ENCODE results near the gene MOB1B.

The MOB1B gene

DNA sequence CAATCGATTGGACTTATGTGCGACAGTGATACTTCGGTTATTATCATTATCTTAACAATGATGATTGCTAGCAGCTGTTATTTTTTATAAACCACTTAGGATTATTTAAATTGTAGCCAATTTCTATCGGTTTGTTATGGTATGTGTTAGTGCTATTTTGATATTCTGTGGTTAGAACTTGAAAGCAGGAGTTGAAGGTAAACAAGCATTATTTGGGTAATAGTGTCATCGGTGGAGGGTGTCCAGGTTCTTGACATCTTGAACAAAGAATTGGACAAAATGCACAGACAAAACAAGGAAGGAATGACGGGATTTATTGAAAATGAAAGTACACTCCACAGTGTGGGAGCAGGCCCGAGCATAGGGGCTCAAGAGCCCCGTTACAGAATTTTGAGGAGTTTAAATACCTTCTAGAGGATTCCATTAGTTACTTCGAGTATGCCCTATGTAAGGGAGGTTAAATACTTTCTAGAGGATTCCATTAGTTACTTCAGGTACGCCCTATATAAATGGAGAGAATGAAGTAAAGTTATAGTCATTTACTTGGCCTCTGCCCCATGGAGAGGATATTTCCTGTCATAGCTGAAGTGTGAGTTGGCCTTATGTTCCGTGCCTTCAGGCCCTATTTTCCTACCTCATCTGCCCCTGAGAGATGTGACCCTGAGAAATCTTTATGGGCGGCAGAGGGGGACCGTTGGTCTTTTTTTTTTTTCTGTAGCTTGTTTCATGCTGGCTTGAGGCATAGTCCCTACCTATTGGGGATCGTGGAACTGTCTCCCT, 13.1 kb downstream of the MOB1B start:
- no peak for DNase-seq

DNA sequence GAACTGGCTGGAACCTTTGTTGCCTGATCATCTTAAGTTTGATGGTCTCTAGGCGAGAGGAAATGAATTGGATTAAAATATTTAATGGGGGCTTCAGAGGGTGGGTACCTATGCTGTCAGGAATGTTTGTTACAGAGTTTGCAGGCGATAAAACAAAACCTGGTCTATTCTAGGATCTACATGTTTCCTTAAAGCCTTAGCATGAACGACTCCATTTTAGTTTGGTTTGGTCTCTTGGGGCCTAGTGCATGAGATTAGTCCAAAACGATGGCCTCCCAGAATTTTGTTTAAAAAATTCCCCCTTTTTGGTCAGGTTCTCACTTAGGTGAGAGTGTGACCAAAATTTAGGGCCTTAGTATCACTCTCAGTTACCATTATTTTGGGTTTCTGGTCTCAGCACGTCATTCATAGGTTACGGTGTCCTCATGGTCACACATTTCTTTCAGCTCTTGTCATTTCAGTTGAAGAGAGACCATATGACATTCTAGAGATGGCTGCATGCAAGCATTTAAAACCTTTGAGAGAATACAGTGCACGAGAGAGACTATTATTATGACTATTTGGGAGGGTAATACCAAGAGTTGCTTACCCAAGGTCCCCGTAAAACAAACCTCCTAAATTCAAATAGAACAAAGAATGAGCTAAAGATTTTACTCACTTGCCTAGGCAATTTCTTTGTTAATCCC, 13.8 kb downstream of the MOB1B start:
- no peak for DNase-seq

DNA sequence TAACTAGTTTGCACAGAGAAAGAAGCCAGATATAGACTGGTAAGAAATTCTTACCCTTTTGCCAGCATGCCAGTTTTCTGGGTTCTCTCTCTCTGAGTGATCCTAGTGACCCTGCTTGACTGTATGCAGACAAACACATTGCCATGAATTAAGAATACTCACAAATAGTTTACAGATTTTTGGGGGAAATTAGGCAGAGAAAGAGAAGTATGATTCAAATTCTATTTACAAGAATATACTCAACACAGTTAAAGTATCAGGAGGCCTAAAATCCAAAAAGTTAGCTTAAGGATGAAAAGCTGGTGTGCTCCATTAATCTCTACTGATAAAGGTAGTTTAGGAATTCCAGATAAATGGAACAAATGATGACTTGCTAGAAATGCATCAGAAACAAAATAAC, 18.4 kb downstream of the MOB1B start:
- no peak for DNase-seq

DNA sequence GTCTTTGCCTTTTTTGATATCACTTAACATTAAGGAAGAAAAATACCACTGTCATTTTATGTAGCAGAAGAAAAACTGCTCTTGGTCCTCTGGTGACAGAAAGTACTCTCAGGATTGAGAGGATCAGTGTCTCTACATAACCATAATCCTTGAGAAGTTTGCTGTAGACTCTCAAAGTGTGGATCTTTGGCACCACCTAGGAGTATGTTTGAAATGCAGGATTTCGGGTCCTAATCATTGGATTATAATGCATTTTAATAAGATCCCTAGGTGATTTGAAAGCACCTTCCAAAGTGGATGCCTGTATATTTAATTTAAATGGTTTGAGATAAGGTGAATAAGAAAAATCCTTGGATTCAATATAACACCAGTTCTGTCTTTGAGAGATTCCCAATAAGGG, 23.2 kb downstream of the MOB1B start:
- no peak for DNase-seq

DNA sequence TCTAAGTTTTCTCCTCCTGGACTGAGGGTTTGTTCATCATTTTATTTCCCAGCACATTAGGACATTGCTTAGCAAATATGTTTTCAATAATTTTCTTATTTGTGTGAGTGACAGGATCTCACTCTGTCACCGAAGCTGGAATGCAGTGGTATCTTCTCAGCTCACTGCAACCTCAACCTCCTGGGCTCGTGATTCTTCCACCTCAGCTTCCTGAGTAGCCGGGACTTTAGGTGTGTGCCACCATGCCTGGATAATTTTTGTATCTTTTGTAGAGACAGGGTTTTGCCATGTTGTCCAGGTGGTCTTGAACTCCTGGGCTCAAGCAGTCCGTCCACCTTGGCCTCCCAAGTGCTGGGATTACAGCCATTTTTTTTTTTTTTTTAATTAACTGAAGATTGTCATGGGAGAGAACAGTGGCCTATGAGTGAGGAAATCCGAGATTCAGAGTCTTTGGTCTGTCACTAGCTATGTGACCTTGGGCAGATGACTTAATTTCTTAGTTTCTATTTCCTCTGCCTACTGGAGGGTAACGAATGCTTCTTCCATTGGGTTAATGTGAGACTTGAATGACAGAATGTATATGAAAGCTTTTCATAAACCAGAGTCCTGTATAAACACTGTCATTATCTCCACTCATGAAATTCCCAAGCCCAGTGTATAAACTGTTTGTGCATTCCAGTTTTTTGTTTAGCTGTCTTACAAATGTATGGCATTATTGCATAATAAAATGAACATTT, 23.9 kb downstream of the MOB1B start:
- no peak for DNase-seq

DNA sequence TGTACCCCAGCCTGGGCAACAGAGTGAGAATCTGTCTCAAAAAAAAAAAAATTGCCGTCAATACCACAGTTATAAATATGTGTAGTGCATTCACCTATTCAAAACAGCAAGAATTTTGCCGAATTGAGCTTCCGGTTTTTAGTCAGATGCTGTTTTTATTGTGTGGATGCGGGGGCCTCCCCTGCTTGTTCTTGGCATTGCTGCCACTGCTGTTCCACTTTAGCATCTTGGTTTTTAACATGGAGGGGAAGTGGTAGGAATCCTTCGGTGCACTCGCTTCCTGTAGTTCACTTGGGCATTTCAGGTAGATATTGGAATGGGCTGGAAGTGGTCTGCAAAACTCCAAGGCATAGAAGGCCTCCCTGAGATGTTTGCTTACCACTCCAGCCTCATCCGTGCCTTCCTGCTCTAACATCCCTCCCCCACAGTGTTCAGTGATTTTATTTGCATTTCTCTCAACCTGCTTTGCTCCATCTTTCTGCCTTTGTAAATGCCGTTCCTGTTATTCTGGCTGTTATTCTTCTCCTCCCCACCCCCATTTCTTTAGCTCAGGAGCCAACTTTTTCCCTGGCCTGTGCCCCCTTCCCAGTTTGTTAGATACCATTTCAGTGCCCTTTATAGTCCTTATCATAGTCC, 25.5 kb downstream of the MOB1B start:
- no peak for DNase-seq

DNA sequence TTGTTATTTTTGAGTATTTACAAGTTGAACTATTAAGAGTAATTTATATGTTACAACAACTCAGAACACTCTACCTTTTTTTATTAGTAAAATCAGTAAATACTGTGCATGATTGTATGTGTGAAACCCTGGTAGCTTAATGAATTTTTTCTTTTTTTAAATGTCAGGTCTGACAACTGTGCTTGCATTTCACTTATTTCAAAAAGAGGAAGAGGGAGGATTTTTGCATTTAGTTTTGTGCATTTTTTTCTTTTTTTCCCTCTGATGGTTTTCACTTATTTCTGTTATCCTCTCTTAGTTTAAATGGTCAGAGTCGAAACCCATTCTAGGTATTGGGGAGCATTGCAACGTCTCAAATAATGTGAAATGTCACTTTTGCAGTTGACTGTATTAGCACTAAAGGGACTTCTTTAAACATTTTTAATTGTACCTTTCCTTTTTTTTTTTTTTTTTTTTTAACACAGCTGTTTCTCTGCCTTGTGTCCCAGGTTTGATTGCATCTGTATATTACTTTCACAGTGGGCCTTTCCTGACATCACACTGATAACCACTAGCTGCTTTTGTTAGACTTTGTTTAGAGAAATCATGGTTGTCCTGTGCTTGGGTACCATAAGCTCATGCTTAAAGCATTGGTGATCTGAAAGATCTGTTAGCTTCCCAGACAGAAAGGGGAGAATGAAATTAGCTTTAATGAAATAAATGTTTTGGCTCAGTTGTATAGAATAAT, 28.5 kb downstream of the MOB1B start:
- DNase-seq: no peak

DNA sequence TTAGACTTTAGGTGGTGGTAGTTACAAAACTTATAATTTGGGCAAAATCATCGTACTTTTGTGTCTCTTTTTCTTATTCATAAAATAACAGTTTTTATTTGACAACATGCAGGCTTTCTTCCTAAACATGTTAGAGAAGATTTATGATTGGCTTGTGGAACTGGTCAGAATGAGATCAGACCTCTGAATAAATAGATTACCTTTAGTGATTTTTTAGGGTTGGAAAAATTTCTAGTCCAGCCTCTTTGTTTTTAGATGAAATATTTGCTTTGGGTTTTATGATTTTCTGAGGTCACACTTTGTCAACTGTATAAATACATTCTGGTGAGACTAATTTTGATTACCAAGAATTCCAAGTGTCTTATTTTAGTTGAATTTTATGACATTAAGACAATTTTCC, 29.2 kb downstream of the MOB1B start:
- no peak for DNase-seq

DNA sequence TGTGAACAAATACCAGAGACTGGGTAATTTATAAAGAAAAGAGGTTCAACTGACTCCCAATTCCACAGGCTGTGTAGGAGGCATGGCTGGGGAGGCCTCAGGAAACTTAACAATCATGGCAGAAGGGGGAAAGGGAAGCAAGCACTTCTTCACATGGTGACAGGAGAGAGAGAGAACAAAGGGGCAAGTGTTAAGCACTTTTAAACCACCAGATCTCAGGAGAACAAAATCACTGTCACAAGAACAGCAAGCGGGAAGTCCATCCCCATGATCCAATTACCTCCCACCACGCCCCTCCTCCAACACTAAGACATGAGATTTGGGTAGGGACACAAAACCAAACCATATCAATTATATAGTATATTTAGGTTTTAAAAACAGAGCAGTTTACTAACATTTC, 30.8 kb downstream of the MOB1B start:
- DNase-seq: no peak

DNA sequence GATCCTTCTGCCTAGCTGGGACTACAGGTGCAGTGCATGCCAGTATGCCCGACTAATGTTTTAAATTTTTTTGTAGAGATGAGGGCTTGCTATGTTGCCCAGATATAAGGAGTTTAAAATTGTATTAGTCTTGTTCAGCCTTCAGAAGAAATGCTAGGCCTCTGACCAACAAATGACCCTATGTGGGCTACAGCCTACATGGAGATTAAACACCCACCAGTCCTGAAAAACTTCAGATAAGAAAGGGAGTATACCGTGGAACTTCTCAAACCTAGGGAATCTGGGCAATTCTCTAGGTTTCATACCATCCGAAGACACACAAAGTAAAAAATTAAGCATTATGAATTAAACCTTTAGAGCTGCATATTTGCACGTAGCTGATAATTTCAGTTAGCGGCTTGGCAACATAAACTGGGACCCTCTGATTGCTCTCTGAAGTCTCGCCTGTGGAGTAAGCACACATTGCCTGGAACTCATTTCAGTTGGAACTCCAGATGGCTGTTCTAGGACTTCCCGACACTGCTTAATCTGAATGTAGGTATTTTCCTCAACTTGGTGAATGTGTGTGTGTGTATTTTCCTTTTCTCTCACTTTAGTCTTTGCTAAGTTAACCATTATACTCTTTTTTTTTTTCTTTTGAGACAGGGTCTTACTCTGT, 33.0 kb downstream of the MOB1B start:
- no peak for DNase-seq

DNA sequence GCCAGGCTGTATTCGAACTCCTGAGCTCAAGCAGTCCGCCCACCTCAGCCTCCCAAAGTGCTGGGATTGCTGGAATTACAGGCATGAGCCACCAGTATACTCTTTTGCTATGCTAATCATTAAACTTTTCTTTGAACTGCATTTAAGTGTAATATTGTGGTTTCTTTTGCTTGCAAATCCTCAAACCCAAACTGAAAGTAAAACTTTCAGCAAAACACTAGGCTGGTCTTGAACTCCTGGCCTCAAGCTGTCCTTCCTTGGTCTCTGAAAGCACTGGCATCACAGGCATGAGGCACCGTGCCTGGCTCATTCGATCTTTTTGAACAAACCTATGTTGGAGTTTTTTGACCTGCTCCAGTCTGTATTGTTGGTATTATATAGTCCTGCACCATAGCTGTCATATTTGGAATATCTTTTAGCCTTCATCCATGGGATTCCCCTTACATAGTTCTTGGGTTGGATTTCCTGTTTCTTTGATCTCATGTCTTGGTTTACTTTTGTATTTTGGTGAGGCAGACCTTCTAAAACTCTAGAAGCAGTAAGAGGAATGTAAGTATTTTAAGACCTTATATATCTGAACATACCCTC, 34.1 kb downstream of the MOB1B start:
- no peak for DNase-seq

DNA sequence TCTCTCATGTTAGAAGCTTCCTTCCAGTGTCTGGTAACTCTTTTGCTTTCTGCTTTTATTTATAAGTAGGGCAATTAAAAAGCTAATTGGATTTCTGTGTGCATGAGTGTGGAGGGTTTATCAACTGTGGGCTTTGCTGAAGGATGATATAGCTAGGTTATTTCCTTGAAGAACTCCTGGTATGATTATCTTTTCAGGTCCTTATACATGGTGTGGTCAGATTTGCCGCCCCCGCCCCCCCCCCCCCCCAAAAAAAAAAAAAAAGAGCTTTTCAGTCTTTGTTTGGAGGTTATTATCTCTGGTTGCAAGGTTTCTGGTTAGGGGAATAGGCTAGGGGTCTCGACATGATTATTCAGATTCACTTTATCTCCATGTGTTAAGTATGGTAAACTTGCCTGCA, 35.9 kb downstream of the MOB1B start:
- DNase-seq: no peak

DNA sequence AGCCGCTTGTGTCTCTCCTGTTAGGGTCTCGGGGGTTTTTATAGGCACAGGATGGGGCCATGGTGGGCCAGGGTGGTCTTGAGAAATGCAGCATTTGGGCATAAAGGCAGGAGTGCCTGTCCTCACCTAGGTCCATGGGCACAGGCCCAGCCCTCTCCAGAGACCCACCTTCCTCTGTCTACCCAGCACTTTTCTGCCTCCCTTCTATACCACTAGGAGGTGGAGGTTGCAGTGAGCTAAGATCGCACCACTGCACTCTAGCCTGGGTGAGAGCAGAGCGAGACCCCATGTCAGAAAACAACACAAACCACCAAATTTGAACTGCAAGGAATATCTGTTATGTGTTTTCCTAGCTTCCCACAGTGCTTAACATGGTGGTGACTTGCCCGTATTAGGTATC, 38.0 kb downstream of the MOB1B start:
- DNase-seq: no peak

DNA sequence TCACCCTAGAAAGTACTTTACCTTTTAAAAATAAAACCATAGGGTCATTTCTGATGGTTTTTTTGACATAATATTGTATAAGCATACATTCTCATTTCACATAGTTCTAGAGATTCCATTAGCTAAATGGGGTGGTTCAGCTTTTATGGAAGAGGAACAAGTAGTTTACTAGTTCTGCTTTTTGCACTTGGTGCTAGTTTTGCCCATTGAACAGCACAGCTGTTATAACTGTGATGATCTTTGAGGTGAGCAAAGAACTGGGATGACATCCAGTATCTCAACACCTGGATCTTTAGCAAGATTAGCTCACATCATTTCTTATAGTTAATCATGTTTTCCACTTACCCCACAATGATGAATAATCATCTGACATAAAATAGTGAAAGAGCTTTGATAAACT, 40.9 kb downstream of the MOB1B start:
- no peak for DNase-seq

DNA sequence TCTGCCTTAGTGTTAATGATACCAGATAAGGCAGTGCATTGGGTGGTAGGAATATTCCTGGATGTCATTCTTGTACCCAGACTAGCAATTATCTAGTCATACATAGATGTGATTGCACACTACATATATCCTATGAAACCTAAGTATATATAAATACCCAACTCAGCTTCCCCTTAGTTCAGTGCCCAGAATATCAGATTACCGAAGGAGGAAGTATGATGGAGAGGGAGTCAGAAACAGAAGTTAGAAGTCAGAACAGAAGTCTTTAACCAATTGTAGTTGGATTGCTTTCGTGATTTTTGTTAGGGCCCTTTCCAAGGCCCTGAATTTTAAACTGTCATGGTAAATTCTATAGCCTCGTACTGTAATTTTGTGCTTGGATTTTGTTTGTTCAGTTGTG, 42.9 kb downstream of the MOB1B start:
- DNase-seq: no peak

DNA sequence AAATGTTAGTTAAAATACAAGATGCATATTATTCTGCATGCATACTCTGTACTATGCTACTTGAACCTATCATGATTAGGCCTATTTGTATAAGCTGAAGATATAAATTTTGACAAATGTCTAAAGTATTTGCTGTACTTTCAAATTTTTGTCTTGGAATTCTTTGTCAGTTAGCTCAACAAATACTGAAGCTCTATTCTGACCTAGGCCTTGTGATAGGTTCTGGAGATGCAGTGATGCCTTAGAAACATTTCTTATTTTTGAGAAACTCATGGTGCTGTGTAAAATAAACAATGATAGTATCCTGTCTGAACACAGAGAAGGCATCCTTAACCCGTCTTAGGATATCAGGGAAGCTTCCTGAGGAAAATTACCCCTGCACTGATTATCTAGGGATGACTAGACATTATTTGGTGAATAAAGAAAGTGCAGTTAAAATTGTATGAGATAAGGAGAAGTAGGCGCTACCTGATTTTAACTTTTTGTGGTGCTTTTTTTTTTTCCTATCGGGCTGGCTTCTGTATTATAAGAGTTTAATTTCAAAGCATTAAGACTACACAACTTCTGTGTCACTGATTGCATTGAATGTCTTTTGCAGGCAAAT, 43.4 kb downstream of the MOB1B start:
- DNase-seq: no peak

DNA sequence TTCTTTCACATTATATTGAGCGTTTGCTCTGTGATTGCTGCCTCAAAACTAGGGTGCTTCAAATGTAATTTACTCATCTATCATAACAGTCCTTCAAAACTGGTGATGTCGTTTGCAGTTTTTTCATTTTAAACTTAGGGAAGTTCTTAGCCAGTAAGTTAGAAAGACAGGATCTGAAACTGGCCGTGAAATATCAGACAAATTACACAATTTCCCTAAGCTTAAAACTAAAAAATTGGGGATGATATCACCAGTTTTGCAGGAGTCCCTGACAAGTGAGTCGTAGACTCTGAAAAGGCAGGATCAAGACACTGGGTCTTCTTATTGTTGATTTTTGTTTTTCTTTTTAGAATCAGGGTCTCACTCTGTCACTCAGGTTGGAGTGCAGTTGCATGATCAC, 44.8 kb downstream of the MOB1B start:
- no peak for DNase-seq

DNA sequence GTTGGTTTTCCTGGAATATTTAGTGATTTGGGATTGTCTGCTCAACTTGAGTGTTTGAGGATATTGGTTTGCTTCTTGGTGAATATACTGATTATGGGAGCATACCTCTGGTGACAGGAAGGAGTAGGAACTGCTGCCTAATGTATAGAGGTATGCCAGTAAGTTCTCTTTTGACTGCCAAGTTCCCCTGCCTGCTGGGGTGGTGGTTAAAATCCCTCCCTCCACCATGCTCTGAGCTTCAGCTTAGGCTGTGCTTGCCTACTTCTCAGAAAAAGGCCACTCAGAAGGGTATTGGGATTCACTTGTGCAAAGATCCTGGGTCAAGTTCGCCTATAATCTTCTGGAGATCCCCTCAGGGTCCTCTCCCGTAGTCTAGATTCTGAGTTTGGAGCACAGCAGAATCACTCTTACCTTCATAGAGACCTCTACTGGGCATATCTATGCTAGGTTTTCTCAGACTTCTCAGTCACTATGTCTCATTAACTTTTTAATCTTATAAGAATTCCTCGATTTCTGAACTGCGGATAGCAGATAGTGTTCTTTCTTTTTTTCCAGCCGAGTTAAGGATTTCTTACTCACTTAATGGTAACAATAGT, 46.6 kb downstream of the MOB1B start:
- no peak for DNase-seq

DNA sequence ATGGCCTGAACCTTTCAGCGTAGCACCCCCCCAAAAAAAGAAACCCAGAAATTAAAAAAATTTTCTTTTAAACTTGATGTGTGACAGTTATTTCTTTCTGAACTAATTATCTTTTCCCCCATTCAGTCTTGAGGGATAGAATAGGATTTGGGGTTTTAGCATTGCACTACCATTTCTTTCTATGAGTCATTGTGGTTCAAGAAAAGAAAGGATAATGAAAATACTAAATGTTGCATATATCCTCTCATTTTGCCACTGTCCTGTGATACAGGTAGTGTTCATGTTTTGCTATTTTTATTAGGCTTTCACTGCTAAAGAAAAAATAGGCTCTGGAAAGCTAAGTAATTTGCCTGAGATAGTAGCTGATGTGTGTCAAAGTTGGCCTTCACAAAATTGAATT, 51.9 kb downstream of the MOB1B start:
- DNase-seq: no peak

DNA sequence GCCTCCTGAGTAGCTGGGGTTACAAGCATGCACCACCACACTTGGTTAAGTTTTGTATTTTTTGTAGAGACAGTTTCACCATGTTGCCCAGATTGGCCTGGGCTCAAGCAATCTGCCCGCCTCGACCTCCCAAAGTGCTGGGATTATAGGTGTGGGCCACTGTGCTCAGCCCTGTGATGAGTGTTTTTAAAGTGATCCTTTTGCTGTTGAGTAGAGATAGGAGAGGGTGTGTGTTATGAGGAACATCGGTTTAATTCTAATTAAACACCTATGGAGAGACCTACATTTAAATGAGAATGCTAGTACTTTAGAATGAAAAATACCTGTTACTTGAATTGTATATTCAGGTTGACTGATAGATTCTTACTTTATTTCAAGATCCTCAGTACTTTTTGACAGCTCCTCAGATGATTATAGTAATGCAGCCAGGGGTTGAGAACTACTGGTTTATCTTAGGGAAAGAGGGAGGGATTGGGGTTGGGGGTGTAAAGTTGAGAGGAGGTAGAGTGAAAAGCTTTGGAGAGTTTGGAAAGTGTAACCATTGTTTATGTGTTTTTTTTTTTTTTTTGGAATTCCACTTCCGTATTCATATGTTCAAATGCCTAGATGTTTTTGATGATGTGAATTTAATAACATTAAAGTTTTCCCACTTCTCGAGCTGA, 54.5 kb downstream of the MOB1B start:
- no peak for DNase-seq

DNA sequence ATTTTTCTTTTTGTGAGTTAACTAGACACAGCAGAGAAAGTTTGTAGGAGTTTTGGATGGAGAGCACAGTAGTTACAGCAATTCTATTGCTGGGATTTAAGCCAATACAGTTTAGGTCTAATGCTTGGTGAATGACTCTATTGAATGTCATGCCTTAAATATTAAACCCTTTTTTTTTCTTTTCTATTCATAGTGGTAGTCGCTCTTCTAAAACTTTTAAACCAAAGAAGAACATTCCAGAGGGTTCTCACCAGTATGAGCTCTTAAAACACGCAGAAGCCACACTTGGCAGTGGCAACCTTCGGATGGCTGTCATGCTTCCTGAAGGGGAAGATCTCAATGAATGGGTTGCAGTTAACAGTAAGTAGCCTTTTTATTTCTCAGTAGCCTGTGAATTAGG, 56.5 kb downstream of the MOB1B start:
- DNase-seq: no peak
